Activated T-cell treated with anti-CD3 and anti-CD28 coated beads for 4 hours (primary cell): ENCODE results near the gene PALMD.

Experiments
- DNase-seq: peaks from one replicate; pipeline ENCODE4 v3.0.0-alpha.2; 2020

PALMD gene

GRCh38 chr1:99645699-99646531, at the start of gene PALMD:
Gene PALMD, plus strand, starts transcription at chr1:99646113. Its CDS starts 205 bp downstream, at chr1:99646318.
- no peak for DNase-seq

GRCh38 chr1:99598738-99599411, 47.0 kb upstream of the PALMD start:
- DNase-seq, result no peak

- no peak for DNase-seq
Measured at GRCh38 chr1:99599678-99600175, 46.2 kb upstream of the PALMD start.

- DNase-seq, result no peak
Measured at GRCh38 chr1:99600782-99601181, 45.1 kb upstream of the PALMD start.

- DNase-seq, result no peak
Measured at GRCh38 chr1:99601208-99601607, 44.7 kb upstream of the PALMD start.

- no peak for DNase-seq
Measured at GRCh38 chr1:99601709-99602403, 44.1 kb upstream of the PALMD start.

GRCh38 chr1:99602404-99602969, 43.4 kb upstream of the PALMD start:
- DNase-seq, result no peak

- no peak for DNase-seq
Measured at GRCh38 chr1:99603699-99604560, 42.0 kb upstream of the PALMD start.

- DNase-seq, result no peak
Measured at GRCh38 chr1:99606306-99606705, 39.6 kb upstream of the PALMD start.

- no peak for DNase-seq
Measured at GRCh38 chr1:99607590-99607989, 38.3 kb upstream of the PALMD start.

- DNase-seq, result no peak
Measured at GRCh38 chr1:99608058-99608457, 37.9 kb upstream of the PALMD start.

GRCh38 chr1:99613716-99614115, 32.2 kb upstream of the PALMD start:
- no peak for DNase-seq

- no peak for DNase-seq
Measured at GRCh38 chr1:99614728-99615127, 31.2 kb upstream of the PALMD start.

- no peak for DNase-seq
Measured at GRCh38 chr1:99619583-99619982, 26.3 kb upstream of the PALMD start.

- no peak for DNase-seq
Measured at GRCh38 chr1:99621340-99621901, 24.5 kb upstream of the PALMD start.

- DNase-seq, result no peak
Measured at GRCh38 chr1:99622702-99623347, 23.1 kb upstream of the PALMD start.

- DNase-seq, result no peak
Measured at GRCh38 chr1:99623554-99623953, 22.4 kb upstream of the PALMD start.

- DNase-seq, result no peak
Measured at GRCh38 chr1:99627615-99628014, 18.3 kb upstream of the PALMD start.

- no peak for DNase-seq
Measured at GRCh38 chr1:99629164-99629563, 16.7 kb upstream of the PALMD start.

GRCh38 chr1:99634971-99635624, 10.8 kb upstream of the PALMD start:
- DNase-seq, result no peak

- DNase-seq, result no peak
Measured at GRCh38 chr1:99635664-99636063, 10.2 kb upstream of the PALMD start.
